KOPT-K1 (cell line): ENCODE results near the gene PPP4R2.
"Not testable (repeated sequence)": the region's sequence is repeated elsewhere in the genome, so short reads cannot be mapped to it uniquely, and the experiment has no call there.

ENCODE experiments used
- H3K27ac ChIP-seq: fragments of 200-600 bp; sonication (generic); 2 replicates; pipeline ENCODE4 v1.5.1; 2016; ENCODE audit warnings: antibody characterized with exemption, mild to moderate bottlenecking, low read depth, low read length; ENCODE audit not compliant: poor library complexity, severe bottlenecking
- H3K36me3 ChIP-seq: fragments of 200-600 bp; sonication (generic); 2 replicates; pipeline ENCODE4 v1.5.1; 2017; ENCODE audit warnings: antibody characterized with exemption, mild to moderate bottlenecking, low read length, moderate library complexity; ENCODE audit not compliant: insufficient read depth
- H3K9me3 ChIP-seq: fragments of 200-600 bp; sonication (generic); 2 replicates; pipeline ENCODE4 v1.5.1; 2017; ENCODE audit warnings: antibody characterized with exemption, low read length, mild to moderate bottlenecking; ENCODE audit not compliant: insufficient read depth, poor library complexity, severe bottlenecking

Gene PPP4R2

DNA sequence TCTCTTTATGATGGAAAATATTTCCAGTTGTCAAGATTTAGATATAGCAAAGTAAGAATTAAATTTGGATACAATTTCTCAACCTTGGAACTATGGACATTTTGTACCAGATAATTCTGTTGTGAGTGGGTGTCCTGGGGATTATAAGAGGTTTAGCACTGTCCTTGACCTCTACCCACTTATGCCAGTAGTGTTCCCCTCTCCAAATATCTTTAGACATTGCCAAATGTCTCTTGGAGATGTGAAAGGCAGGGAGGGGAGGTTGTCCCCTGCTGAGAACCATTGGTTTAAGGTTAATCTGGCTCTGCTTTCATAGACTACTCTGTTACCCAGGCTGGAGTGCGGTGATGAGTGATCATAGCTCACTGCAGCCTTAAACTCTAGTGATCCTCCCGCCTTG, 64.8 kb downstream of the PPP4R2 start, which contains the start of gene EBLN2:
TSS of gene EBLN2 (plus strand) at position 244 of the 400 bp plus-strand sequence. CDS start 423 bp downstream, outside the sequence.
- peaks cover 90% of the 10 kb centered on the region for H3K36me3 ChIP-seq
- H3K9me3 ChIP-seq = no peaks in the 10 kb centered on the region
- H3K27ac ChIP-seq = no peak within 1 kb of the TSS

DNA sequence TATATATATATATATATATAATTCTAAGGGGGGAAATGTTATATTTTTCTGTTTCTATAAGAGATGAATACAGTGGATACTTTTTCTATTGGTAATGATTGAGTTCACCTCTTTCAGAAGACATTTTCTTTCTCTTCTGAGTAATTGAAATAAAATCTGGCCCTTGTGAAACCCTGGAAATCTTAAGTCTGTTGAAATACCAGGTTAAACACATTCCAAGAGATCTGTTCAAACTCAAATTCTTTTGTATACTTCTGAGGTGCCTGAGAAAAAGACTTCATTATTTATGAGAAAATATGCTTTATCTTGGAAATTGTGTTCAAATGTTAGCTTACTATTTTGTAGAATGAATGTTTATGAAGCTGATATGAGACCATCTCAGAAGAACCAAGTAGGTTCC, 69.6 kb downstream of the PPP4R2 start:
- not testable (repeated sequence) for H3K9me3 ChIP-seq, H3K27ac ChIP-seq
- H3K36me3 ChIP-seq = peaks cover 74% of the 10 kb centered on the region

GRCh38 chr3:73068419-73068818, 71.8 kb downstream of the PPP4R2 start:
- Histone ChIP-seq H3K9me3 (no peaks in the 10 kb centered on the region), H3K36me3 (peaks cover 53% of the 10 kb centered on the region), H3K27ac (no peak overlapping the region)

- Histone ChIP-seq H3K9me3 (no peaks in the 10 kb centered on the region), H3K36me3 (peaks cover 45% of the 10 kb centered on the region), H3K27ac (no peak overlapping the region)
Measured at GRCh38 chr3:73069187-73069586, 72.6 kb downstream of the PPP4R2 start.

DNA sequence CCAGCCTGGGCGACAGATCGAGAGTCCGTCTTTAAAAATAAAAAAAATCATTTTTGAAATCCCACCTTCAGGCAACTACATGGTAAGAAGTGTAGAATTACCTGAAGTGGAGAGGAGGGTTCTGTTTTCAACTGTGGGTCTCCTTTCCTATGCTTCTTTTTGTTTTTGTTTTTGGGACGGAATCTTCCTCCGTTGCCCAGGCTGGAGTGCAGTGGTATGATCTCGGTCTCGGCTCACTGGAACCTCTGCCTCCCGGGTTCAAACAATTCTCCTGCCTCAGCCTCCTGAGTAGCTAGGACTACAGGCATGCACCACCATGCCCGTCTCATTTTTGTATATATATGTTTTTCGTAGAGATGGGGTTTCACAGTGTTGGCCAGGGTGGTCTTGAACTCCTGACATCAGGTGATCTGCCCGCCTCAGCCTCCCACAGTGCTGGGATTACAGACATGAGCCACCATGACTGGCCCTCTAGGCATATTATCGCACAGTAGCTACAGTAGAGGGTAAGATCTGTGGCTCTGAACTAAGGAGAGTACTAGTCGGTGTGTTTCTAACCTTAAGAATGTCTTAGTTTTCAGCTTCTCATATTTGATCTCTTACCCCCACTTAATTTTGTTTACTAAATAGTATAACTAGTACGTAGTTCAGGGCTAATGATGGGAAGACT, 73.3 kb downstream of the PPP4R2 start:
- H3K9me3 ChIP-seq = no peaks in the 10 kb centered on the region
- H3K27ac ChIP-seq = no peak overlapping the region
- peaks cover 38% of the 10 kb centered on the region for H3K36me3 ChIP-seq

DNA sequence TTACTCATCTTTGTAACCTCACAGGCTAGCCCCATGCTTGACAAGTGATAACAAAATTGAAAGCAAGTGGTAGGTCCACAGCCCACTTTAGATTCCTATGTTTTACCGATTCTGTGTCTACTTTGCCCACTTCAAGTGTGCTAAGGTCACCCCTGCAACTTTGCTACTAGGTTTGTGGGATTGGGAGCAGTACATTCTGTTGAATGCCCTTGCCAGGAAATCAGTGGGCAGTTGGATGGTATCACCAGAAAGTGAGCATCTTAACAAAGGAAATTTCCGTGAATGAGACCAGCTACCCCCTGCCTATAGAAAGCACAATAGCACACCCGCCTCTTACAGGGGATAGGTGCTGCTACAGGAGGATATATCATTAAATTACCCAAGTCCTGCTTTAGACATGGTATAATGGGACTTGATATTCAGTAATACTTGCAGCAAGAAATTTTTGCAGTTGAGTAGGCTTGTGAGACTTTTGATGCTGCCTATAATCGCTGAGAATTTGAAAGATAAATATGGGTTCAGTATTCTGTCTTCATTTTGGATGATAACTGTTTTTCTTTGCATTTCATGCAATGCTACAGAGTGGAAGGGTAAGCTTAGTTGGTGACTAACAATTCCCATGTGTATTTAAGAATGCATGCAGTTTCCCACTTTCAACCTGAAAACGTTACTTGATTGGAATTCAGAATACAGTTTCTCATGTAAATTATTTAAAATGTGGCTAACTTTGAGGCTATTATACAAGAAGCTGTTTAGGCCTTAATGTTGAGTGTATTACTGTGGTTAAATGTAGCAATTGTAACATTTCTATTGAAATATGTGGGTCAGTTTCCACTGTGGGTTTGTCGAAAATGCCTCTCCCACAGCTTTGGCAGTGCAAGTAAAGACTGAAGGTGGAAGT, 74.3 kb downstream of the PPP4R2 start:
- Histone ChIP-seq H3K36me3 (peaks cover 28% of the 10 kb centered on the region), H3K27ac (no peak overlapping the region), H3K9me3 (no peaks in the 10 kb centered on the region)

DNA sequence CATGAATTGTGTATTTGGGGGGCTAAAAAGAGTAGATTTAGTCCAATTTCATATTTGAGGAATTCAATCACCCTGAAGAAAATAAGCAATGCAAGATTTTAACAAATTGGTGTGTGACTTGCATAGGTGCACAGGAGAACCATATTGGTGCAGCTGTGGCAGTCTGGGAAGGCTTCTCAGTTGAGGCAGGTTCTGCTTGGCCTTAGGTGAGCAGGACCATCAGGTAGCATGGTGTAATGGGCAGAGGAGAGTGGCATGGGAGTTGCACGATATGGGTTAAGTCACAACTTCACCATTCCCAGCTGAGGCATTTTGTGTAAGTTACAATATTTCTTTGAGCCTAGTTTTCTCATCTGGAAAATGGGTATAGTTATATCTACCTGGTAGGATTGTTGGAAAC, 75.3 kb downstream of the PPP4R2 start:
- Histone ChIP-seq H3K27ac (no peak overlapping the region), H3K9me3 (no peaks in the 10 kb centered on the region)

GRCh38 chr3:73072634-73073033, 76.0 kb downstream of the PPP4R2 start:
- no peak overlapping the region for H3K27ac ChIP-seq
- H3K36me3 ChIP-seq = peaks cover 13% of the 10 kb centered on the region
- no peaks in the 10 kb centered on the region for H3K9me3 ChIP-seq

More for the DNA sequence above, 75.3 kb downstream of the PPP4R2 start:
- H3K36me3 ChIP-seq = peaks cover 19% of the 10 kb centered on the region

GRCh38 chr3:73073091-73073707, 76.6 kb downstream of the PPP4R2 start:
- Histone ChIP-seq H3K9me3 (no peaks in the 10 kb centered on the region), H3K36me3 (peaks cover 7% of the 10 kb centered on the region; the same call in 1 of the 2 replicates), H3K27ac (no peak overlapping the region)

DNA sequence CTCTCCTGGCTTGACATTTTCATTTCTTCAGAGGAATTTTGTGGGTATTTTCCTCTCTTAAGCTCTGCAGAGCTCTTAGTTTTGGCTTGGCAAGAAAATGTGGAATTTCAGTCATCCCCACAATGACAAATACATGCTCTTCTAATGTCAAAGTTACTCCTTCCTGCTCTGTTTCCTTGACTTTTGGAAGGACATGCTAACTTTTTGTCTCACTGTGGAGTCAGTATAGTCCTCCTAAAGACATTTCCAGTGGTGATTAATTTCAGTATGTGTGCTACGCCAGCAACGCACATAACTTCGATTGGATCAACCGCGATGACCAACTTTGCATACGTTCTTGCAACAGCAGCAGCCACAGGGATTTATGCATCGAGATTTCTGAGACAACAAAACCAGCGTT, 78.2 kb downstream of the PPP4R2 start:
- Histone ChIP-seq H3K27ac (no peak overlapping the region), H3K36me3 (no peaks in the 10 kb centered on the region), H3K9me3 (no peaks in the 10 kb centered on the region)

DNA sequence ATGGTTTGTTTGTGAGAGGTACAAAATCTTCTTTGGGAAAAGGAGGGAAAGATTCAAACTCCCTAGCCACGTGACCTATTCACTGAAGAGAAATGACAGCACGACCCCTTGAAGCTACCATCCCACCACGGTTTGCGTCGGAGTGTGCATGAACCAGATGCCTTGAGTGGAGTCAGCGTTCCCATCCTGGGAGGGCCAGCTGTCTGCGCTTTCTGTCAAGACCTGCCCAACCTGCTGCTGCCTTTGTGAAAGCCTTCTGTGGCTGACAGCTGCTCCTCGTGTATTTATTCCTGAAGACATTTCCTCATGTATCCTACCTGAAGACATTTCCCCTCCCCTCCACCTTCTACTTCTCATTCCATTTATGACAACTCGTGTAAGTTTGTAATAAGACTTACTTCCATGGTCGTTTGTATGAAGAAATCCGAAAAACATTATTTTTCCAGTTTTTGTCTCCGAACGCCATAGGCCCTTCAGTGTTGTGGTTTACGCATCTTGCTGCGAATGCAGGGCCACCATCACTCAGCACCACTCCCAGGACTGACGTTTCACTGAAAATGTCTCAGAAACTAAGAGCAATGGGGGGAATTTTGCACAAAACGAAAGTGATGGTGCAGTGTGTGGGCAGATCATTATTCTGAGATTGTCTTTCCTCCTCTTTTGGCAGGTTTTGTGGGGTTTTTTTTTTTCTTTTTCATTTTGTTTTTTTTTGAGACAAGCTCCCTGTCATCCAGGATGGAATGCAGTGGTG, 83.8 kb downstream of the PPP4R2 start:
- Histone ChIP-seq H3K9me3 (no peaks in the 10 kb centered on the region), H3K36me3 (no peaks in the 10 kb centered on the region), H3K27ac (no peak overlapping the region)

GRCh38 chr3:73081140-73081539, 84.5 kb downstream of the PPP4R2 start:
- no peaks in the 10 kb centered on the region for H3K9me3 ChIP-seq
- no peak overlapping the region for H3K27ac ChIP-seq
- H3K36me3 ChIP-seq = no peaks in the 10 kb centered on the region

GRCh38 chr3:73084170-73084569, 87.6 kb downstream of the PPP4R2 start:
- Histone ChIP-seq H3K27ac (no peak overlapping the region), H3K36me3 (no peaks in the 10 kb centered on the region), H3K9me3 (no peaks in the 10 kb centered on the region)

- Histone ChIP-seq H3K36me3 (no peaks in the 10 kb centered on the region), H3K9me3 (no peaks in the 10 kb centered on the region), H3K27ac (no peak overlapping the region)
Measured at GRCh38 chr3:73086071-73086494, 89.5 kb downstream of the PPP4R2 start.

- no peaks in the 10 kb centered on the region for H3K9me3 ChIP-seq
- H3K36me3 ChIP-seq = no peaks in the 10 kb centered on the region
- H3K27ac ChIP-seq = no peak overlapping the region
Measured at GRCh38 chr3:73094129-73094528, 97.5 kb downstream of the PPP4R2 start.
